Spleen (tissue), 11 donors: ENCODE measurements around the gene ABCA4. TPM values are rescaled to one million over a fixed set of nuclear protein-coding genes. Genes with fewer than 3 reads are reported as not detected.

ENCODE experiments used
- DNase-seq: peaks from one replicate; pipeline ENCODE4 v3.0.0-alpha.2; 2020
- H3K27ac ChIP-seq, 8 donors: fragments of 200-600 bp; sonication (generic) in 7 of 8; 1 replicate in 4 of 8; 2 replicates in 4 of 8; pipeline versions ENCODE4 v1.5.0 to v1.8.0; 2016 to 2021; ENCODE audit warnings: inconsistent platforms in 4 of 8, mild to moderate bottlenecking in 4 of 8, moderate library complexity in 1 of 8
- H3K27me3 ChIP-seq, 7 donors: fragments of 200-600 bp; sonication (generic) in 6 of 7; replicated peaks in 1 of 7; 1 replicate in 4 of 7; 2 replicates in 3 of 7; pipeline versions ENCODE4 v1.5.0 to v1.8.0; 2016 to 2021; ENCODE audit warnings: inconsistent platforms in 3 of 7, mild to moderate bottlenecking in 1 of 7
- H3K36me3 ChIP-seq, 6 donors: fragments of 200-600 bp; sonication (generic) in 5 of 6; 1 replicate in 4 of 6; 2 replicates in 2 of 6; pipeline versions ENCODE4 v1.5.0 to v1.8.0; 2016 to 2021; ENCODE audit warnings: inconsistent platforms in 2 of 6
- H3K4me1 ChIP-seq, 6 donors: fragments of 200-600 bp; sonication (generic) in 5 of 6; 1 replicate in 3 of 6; 2 replicates in 3 of 6; pipeline versions ENCODE4 v1.5.0 to v1.8.0; 2016 to 2021; ENCODE audit warnings: inconsistent platforms in 3 of 6
- H3K4me3 ChIP-seq, 8 donors: fragments of 200-600 bp; sonication (generic) in 7 of 8; 1 replicate in 4 of 8; 2 replicates in 4 of 8; pipeline versions ENCODE4 v1.5.0 to v1.8.0; 2016 to 2021; ENCODE audit warnings: inconsistent platforms in 4 of 8, mild to moderate bottlenecking in 4 of 8, moderate library complexity in 2 of 8
- H3K9me3 ChIP-seq, 8 donors: fragments of 200-600 bp; sonication (generic) in 7 of 8; 1 replicate in 4 of 8; 2 replicates in 4 of 8; pipeline versions ENCODE4 v1.5.0 to v1.8.0; 2016 to 2021; ENCODE audit warnings: inconsistent platforms in 4 of 8
- POLR2A ChIP-seq, 3 donors: fragments of 450-650 bp; IDR thresholded peaks; one replicate each; pipeline ENCODE4 v1.5.1; 2017; ENCODE audit warnings: antibody characterized with exemption in 3 of 3, mild to moderate bottlenecking in 1 of 3
- POLR2AphosphoS5 ChIP-seq, 3 donors: sonication (generic); formaldehyde crosslinking; IDR thresholded peaks; one replicate each; pipeline ENCODE4 v1.5.1; 2017; ENCODE audit warnings: antibody characterized with exemption in 3 of 3
- WGBS, 5 donors: extraction: QIAGEN DNeasy Blood & Tissue Kit in 3 of 5; methylation state at CpG; one replicate each; pipeline versions ENCODE4 v1.1.5 to v1.1.7; 2013 to 2018; 5-methylcytosine and 5-hydroxymethylcytosine counted together
- intact Hi-C: fragments of 100-400 bp; cut with DNase I; formaldehyde crosslinking; loops from one replicate; pipeline ENCODE4 v1.15.0; 2023; ENCODE audit warnings: low total_unique reads
- polyA plus RNA-seq, 3 donors: library from polyadenylated mRNA; stranded (reverse); fragments of 200-250 nt; gene quantifications; one replicate each; pipeline ENCODE4 v1.2.1, GENCODE V29; 2013
- total RNA-seq, 7 donors: library from RNA; depleted of rRNA in 3 of 7; stranded (reverse); fragments of >200 nt in 3 of 7; fragmentation: NEBNext Ultra II Directional in 4 of 7; extraction: Animal tissue kit (Norgen Biotek cat#: 25700) in 4 of 7; gene quantifications; one replicate each; pipeline versions ENCODE4 v1.1.0 to v1.2.1, GENCODE V29; 2016 to 2021
- TF ChIP-seq, protein P1 (sequence below), 11 experiments: fragments of 200-600 bp in 7 of 11; fragments of 450-650 bp in 4 of 11; sonication (generic) in 4 of 11; IDR thresholded peaks in 8 of 11; conservative IDR thresholded peaks in 3 of 11; 1 replicate in 7 of 11; 2 replicates in 4 of 11; pipeline versions ENCODE4 v1.4.0 to v1.8.0; 2016 to 2021; ENCODE audit warnings: antibody characterized with exemption in 11 of 11, inconsistent platforms in 4 of 11, mild to moderate bottlenecking in 1 of 11
- donor health status: healthy with polysubstance abuse.
- donor health status: DM: no; HTN: no; CAD: no; lungs with moderate emphysema.
- donor health status: DM: no; HTN: no; CAD: no.
- donor health status: Bipolar disorder and iron deficiency.
- donor health status: healthy.
- donor health status: DM: no; HTN: no; CAD: no.
- donor health status: DM: yes; HTN: yes; CAD: no.

The ABCA4 gene
- total and polyA plus RNA-seq, 10 donors, result 0.04 to 0.64 (median 0.24) TPM

DNA sequence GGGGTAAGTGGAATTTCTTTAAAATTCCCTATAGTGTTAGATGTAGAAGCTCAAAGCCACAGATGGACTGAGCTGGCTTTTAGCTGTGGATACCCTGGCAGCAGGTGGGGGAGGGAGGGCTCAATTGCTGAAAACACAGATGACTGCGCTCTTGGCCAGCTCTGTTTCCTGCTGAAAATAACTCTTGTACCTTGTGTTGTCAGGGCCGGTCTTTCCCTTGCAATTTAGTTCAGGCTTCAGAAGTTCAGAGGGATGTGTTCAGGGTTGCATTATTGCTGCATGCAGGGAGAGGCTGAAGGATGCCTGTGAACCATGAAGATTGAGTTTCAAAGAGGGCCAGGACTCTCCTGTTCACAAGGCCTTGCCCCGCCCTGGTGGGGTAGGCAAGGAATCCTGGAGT lies 153.6 kb downstream of the ABCA4 start:
- no peak for DNase-seq
- H3K27ac ChIP-seq, result no peak overlapping the region
- H3K27me3 ChIP-seq, result no peaks in the 10 kb centered on the region
- H3K4me3 ChIP-seq, result no peak overlapping the region
- WGBS, 5 donors, result 70 to 87% (median 82%) methylated on average over 3 of the region's 3 CpGs
- intact Hi-C loops, result no loop called here
- H3K9me3 ChIP-seq, result no peaks in the 10 kb centered on the region
- H3K36me3 ChIP-seq, result no peaks in the 10 kb centered on the region
- TF ChIP-seq, protein P1, sequence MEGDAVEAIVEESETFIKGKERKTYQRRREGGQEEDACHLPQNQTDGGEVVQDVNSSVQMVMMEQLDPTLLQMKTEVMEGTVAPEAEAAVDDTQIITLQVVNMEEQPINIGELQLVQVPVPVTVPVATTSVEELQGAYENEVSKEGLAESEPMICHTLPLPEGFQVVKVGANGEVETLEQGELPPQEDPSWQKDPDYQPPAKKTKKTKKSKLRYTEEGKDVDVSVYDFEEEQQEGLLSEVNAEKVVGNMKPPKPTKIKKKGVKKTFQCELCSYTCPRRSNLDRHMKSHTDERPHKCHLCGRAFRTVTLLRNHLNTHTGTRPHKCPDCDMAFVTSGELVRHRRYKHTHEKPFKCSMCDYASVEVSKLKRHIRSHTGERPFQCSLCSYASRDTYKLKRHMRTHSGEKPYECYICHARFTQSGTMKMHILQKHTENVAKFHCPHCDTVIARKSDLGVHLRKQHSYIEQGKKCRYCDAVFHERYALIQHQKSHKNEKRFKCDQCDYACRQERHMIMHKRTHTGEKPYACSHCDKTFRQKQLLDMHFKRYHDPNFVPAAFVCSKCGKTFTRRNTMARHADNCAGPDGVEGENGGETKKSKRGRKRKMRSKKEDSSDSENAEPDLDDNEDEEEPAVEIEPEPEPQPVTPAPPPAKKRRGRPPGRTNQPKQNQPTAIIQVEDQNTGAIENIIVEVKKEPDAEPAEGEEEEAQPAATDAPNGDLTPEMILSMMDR (IDR thresholded peaks at IDR 0.05 in 8 of 11, conservative IDR thresholded peaks at IDR 0.05 in 3 of 11), result no peak
- TF ChIP-seq POLR2A (IDR thresholded peaks at IDR 0.05), result no peak
- TF ChIP-seq POLR2AphosphoS5 (IDR thresholded peaks at IDR 0.05), result no peak
- no peaks in the 10 kb centered on the region for H3K4me1 ChIP-seq

DNA sequence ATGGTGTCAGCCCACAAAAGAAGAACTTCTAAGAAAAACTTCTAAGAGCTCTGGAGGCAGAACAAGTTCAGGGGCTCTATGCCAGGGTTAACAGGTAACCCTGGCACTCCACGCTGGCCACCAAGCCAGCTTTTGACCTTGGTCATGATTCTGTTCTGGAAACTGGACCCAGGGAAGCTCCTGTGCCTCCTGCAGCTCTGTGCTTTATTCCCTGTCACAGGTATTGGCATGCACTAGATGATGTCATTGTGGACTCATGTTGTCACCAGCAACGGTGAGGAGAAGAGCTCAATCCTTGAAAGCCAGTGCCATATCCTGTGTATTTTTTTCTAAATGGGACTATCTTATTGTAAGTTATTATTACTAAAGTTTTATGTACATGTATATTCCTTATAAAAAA lies 155.1 kb downstream of the ABCA4 start:
- no peaks in the 10 kb centered on the region for H3K27me3 ChIP-seq
- WGBS, 5 donors, result 44 to 81% (median 71%) methylated on average over 2 of the region's 2 CpGs
- no peak overlapping the region for H3K4me3 ChIP-seq
- no peaks in the 10 kb centered on the region for H3K4me1 ChIP-seq
- intact Hi-C loops, result no loop called here
- no peaks in the 10 kb centered on the region for H3K36me3 ChIP-seq
- no peaks in the 10 kb centered on the region for H3K9me3 ChIP-seq
- no peak for TF ChIP-seq POLR2A (IDR thresholded peaks at IDR 0.05)
- TF ChIP-seq POLR2AphosphoS5 (IDR thresholded peaks at IDR 0.05), result no peak
- TF ChIP-seq, protein P1 (IDR thresholded peaks at IDR 0.05 in 8 of 11, conservative IDR thresholded peaks at IDR 0.05 in 3 of 11), result no peak
- H3K27ac ChIP-seq, result no peak overlapping the region
- no peak for DNase-seq

DNA sequence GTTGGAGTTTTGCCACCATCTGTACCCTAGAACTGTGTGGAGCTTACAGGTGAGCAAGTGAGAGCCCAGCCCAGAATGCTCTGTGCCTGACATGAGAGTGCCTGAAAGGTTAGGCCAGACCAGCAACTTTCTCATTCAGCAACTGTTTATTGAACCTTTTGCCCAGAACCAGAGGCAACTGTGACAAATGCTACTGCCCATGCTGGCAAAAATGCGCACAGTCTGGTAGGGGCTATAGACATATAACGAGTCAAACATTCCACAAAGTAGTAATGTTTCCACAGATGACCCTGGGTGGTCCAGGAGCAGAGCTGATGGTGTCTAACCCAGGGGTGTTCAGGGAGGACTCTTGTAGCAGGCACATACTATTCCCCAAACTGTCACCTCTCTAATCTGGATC lies 155.7 kb downstream of the ABCA4 start:
- H3K4me3 ChIP-seq, result no peak overlapping the region
- WGBS, 5 donors, result 81 to 97% (median 91%) methylated on average over 2 of the region's 2 CpGs

DNA sequence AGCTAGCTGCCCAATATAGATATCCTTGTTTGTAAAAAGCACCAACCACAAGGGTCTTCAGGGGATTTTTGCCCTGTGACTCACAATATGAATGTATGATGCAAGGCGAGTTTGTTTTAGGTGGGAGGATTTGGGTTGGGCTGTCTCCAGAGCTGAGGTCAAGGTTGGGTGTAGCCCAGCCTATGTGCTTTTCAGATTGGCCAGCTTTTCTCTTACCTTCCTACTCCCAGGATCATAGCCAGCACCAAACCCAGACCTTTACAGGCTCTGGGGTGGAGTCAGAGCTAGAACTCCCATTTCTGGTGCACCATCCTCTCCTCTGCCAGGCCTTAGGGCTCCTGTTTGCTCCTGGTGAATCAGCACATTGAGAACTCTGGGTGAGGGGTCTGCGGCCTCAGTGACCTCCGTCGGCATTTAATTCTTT lies 156.2 kb downstream of the ABCA4 start:
- TF ChIP-seq, protein P1 (IDR thresholded peaks at IDR 0.05 in 8 of 11, conservative IDR thresholded peaks at IDR 0.05 in 3 of 11), result no peak
- TF ChIP-seq POLR2A (IDR thresholded peaks at IDR 0.05) (no peak), POLR2AphosphoS5 (IDR thresholded peaks at IDR 0.05) (no peak)
- no peak overlapping the region for H3K4me3 ChIP-seq

More for the DNA sequence above, 155.7 kb downstream of the ABCA4 start:
- Histone ChIP-seq H3K4me1 (no peaks in the 10 kb centered on the region), H3K36me3 (no peaks in the 10 kb centered on the region), H3K9me3 (no peaks in the 10 kb centered on the region), H3K27me3 (no peaks in the 10 kb centered on the region), H3K27ac (no peak overlapping the region)
- intact Hi-C loops, result no loop called here
- TF ChIP-seq POLR2AphosphoS5 (IDR thresholded peaks at IDR 0.05) (no peak), POLR2A (IDR thresholded peaks at IDR 0.05) (no peak)
- TF ChIP-seq, protein P1 (IDR thresholded peaks at IDR 0.05 in 8 of 11, conservative IDR thresholded peaks at IDR 0.05 in 3 of 11), result no peak
- no peak for DNase-seq

More for the DNA sequence above, 156.2 kb downstream of the ABCA4 start:
- no peaks in the 10 kb centered on the region for H3K27me3 ChIP-seq
- DNase-seq, result no peak
- no peak overlapping the region for H3K27ac ChIP-seq
- H3K9me3 ChIP-seq, result no peaks in the 10 kb centered on the region
- intact Hi-C loops, result no loop called here
- H3K4me1 ChIP-seq, result no peaks in the 10 kb centered on the region
- WGBS, 5 donors, result 85 to 88% (median 86%) methylated on average over 4 of the region's 4 CpGs
- no peaks in the 10 kb centered on the region for H3K36me3 ChIP-seq
